ENCODE measurements around the gene PEAK1. TPM values are rescaled to one million over a fixed set of nuclear protein-coding genes. Genes with fewer than 3 reads are reported as not detected.

PEAK1 gene
- total RNA-seq, 1 experiment from 2014 or later = 13.8 TPM

- no peaks in the 10 kb centered on the region for H3K36me3 ChIP-seq (ENCODE audit: low read depth, low read length)
- H3K9me2 ChIP-seq (replicated peaks; ENCODE audit: low read length) = no peaks in the 10 kb centered on the region
- H3K9ac ChIP-seq (ENCODE audit: low read length) = no peak overlapping the region
- H3K27ac ChIP-seq (ENCODE audit: low read length) = no peak overlapping the region
- peaks cover 35% of the 10 kb centered on the region for H3K79me2 ChIP-seq (ENCODE audit: low read length)
- H3K4me1 ChIP-seq (ENCODE audit: insufficient read depth, low read length) = peaks cover 36% of the 10 kb centered on the region
- peak overlapping the region; percentile 62 for H3K4me2 ChIP-seq (ENCODE audit: low read length)
- intact Hi-C loops (cut with micrococcal nuclease) = no loop called here
- no peak for DNase-seq
- no TSS peak for BruUV-seq (replicated peaks)
- no peaks in the 10 kb centered on the region for H3F3A ChIP-seq (ENCODE audit: low read length, unreplicated experiment)
- peak overlapping the region; percentile 86; the same call in 1 of the 2 replicates for H3K4me3 ChIP-seq (ENCODE audit: low read length)
- H3K9me3 ChIP-seq (ENCODE audit: low read length) = no peaks in the 10 kb centered on the region
- ChIA-PET POLR2A (ENCODE audit: unreplicated experiment) (interaction anchor here (0.6 kb wide), 1 partner anchor 11 kb away, joined by 4 read pairs; no protein-coding TSS in a partner anchor), CTCF (no interaction called here)
- no peaks in the 10 kb centered on the region for H3K27me3 ChIP-seq (ENCODE audit: low read length)
- peak overlapping the region; percentile 73 for H2AFZ ChIP-seq (ENCODE audit: low read length)
- H4K20me1 ChIP-seq (ENCODE audit: low read length) = peaks cover 9% of the 10 kb centered on the region; the same call in 1 of the 2 replicates
- ATAC-seq = no peak
- TF ChIP-seq EZH2 (IDR thresholded peaks at IDR 0.05; ENCODE audit: low read length, unreplicated experiment) = no peak
- no peak for TF ChIP-seq CTCF (conservative IDR thresholded peaks at IDR 0.05; ENCODE audit: low read depth, low read length)
- TF ChIP-seq EZH2phosphoT487 (IDR thresholded peaks at IDR 0.05; ENCODE audit: borderline replicate concordance, low read length) = no peak
Observed at GRCh38 chr15:77071305-77072223, 348.3 kb downstream of the PEAK1 start.

- POLR2A ChIA-PET (ENCODE audit: unreplicated experiment) = interaction anchor here (0.6 kb wide), 1 partner anchor 10 kb away, joined by 4 read pairs; no protein-coding TSS in a partner anchor
Observed at GRCh38 chr15:77070495-77071304, 349.2 kb downstream of the PEAK1 start, which contains the start of gene TSPAN3. Gene TSPAN3 (minus strand): TSS chr15:77071109. CDS start chr15:77070954, 155 bp downstream.

More at GRCh38 chr15:77070495-77071304, 349.2 kb downstream of the PEAK1 start, which contains the start of gene TSPAN3:
- Histone ChIP-seq H3K9ac (ENCODE audit: low read length) (peak within 1 kb of the TSS; percentile 84), H3F3A (ENCODE audit: low read length, unreplicated experiment) (no peaks in the 10 kb centered on the region), H3K4me1 (ENCODE audit: insufficient read depth, low read length) (peaks cover 44% of the 10 kb centered on the region), H3K4me3 (ENCODE audit: low read length) (peak within 1 kb of the TSS; percentile 86), H3K36me3 (ENCODE audit: low read depth, low read length) (no peaks in the 10 kb centered on the region), H3K9me2 (replicated peaks; ENCODE audit: low read length) (no peaks in the 10 kb centered on the region), H3K27ac (ENCODE audit: low read length) (peak within 1 kb of the TSS; percentile 20), H2AFZ (ENCODE audit: low read length) (peak within 1 kb of the TSS; percentile 73), H3K4me2 (ENCODE audit: low read length) (peak within 1 kb of the TSS; percentile 95), H3K27me3 (ENCODE audit: low read length) (no peaks in the 10 kb centered on the region), H3K9me3 (ENCODE audit: low read length) (no peaks in the 10 kb centered on the region), H4K20me1 (ENCODE audit: low read length) (peaks cover 9% of the 10 kb centered on the region; the same call in 1 of the 2 replicates), H3K79me2 (ENCODE audit: low read length) (peaks cover 44% of the 10 kb centered on the region)
- ATAC-seq (peak; percentile 71), DNase-seq (peak; percentile 92)
- TF ChIP-seq EZH2phosphoT487 (IDR thresholded peaks at IDR 0.05; ENCODE audit: borderline replicate concordance, low read length) (no peak), EZH2 (IDR thresholded peaks at IDR 0.05; ENCODE audit: low read length, unreplicated experiment) (no peak), CTCF (conservative IDR thresholded peaks at IDR 0.05; ENCODE audit: low read depth, low read length) (no peak)
- CTCF ChIA-PET = no interaction called here
- no TSS peak for BruUV-seq (replicated peaks)
- intact Hi-C loops (cut with micrococcal nuclease) = no loop called here

Data from PC-3 (cell line).